ENCODE measurements around the gene PCDH15.

Gene PCDH15

GRCh38 chr10:53839440-53840039 lies 961.5 kb downstream of the PCDH15 start:
- H4K20me1 ChIP-seq (ENCODE audit: insufficient read depth, low read length), result no peaks in the 10 kb centered on the region
- no peak overlapping the region for H3K4me2 ChIP-seq (ENCODE audit: insufficient read depth, low read length)
- no peak overlapping the region for H3K4me3 ChIP-seq (ENCODE audit: low read depth in 1 of 2, low read length in 2 of 2)
- no peak overlapping the region for H3K9ac ChIP-seq (ENCODE audit: low read depth, low read length)
- H3K79me2 ChIP-seq (ENCODE audit: insufficient read depth, low read length), result no peaks in the 10 kb centered on the region
- DNase-seq (no peak), ATAC-seq (ENCODE audit: insufficient read depth, low read depth) (no peak)
- peaks cover 5% of the 10 kb centered on the region; the same call in 1 of the 2 replicates for H3K4me1 ChIP-seq (ENCODE audit: insufficient read depth, low read length)
- TF ChIP-seq, protein P1, sequence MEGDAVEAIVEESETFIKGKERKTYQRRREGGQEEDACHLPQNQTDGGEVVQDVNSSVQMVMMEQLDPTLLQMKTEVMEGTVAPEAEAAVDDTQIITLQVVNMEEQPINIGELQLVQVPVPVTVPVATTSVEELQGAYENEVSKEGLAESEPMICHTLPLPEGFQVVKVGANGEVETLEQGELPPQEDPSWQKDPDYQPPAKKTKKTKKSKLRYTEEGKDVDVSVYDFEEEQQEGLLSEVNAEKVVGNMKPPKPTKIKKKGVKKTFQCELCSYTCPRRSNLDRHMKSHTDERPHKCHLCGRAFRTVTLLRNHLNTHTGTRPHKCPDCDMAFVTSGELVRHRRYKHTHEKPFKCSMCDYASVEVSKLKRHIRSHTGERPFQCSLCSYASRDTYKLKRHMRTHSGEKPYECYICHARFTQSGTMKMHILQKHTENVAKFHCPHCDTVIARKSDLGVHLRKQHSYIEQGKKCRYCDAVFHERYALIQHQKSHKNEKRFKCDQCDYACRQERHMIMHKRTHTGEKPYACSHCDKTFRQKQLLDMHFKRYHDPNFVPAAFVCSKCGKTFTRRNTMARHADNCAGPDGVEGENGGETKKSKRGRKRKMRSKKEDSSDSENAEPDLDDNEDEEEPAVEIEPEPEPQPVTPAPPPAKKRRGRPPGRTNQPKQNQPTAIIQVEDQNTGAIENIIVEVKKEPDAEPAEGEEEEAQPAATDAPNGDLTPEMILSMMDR (IDR thresholded peaks at IDR 0.05; ENCODE audit: borderline replicate concordance, extremely low read depth, low read length, poor library complexity, severe bottlenecking), result peak; percentile 37
- no peak for TF ChIP-seq EZH2 (IDR thresholded peaks at IDR 0.05; ENCODE audit: borderline replicate concordance, low read depth, low read length, severe bottlenecking)
- no peak overlapping the region for H3K27ac ChIP-seq (ENCODE audit: low read length)
- no peaks in the 10 kb centered on the region for H3K27me3 ChIP-seq (ENCODE audit: insufficient read depth, low read length, poor library complexity)
- no peak overlapping the region for H2AFZ ChIP-seq (ENCODE audit: low read depth, low read length)
- no peaks in the 10 kb centered on the region for H3K9me3 ChIP-seq (ENCODE audit: insufficient read depth, low read length, severe bottlenecking)
- H3K36me3 ChIP-seq (ENCODE audit: insufficient read depth, low read length), result no peaks in the 10 kb centered on the region

DNA sequence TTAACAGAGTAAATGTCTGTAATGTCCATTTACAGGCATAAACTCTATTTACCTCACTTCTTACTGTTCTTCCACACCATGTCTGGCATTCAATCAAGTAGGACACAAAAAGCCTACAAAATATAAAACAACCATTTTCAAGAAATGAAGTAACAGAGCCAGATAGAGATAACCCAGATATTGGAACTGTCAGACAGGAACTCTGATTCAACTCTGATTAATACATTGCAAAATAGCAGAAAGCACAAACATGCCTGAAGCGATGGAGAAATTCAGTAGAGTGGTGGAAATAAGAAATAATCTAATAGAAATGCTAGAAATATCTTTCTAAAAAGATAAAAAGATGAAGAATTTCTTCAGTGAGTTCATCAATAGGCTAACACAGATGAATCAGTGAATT lies 964.4 kb downstream of the PCDH15 start:
- Histone ChIP-seq H3K9me3 (ENCODE audit: insufficient read depth, low read length, severe bottlenecking) (no peaks in the 10 kb centered on the region), H4K20me1 (ENCODE audit: insufficient read depth, low read length) (no peaks in the 10 kb centered on the region), H3K4me3 (ENCODE audit: low read depth in 1 of 2, low read length in 2 of 2) (no peak overlapping the region), H3K4me1 (ENCODE audit: insufficient read depth, low read length) (no peaks in the 10 kb centered on the region), H3K79me2 (ENCODE audit: insufficient read depth, low read length) (no peaks in the 10 kb centered on the region), H3K36me3 (ENCODE audit: insufficient read depth, low read length) (no peaks in the 10 kb centered on the region), H3K27me3 (ENCODE audit: insufficient read depth, low read length, poor library complexity) (no peaks in the 10 kb centered on the region), H3K27ac (ENCODE audit: low read length) (no peak overlapping the region), H2AFZ (ENCODE audit: low read depth, low read length) (no peak overlapping the region), H3K4me2 (ENCODE audit: insufficient read depth, low read length) (no peak overlapping the region), H3K9ac (ENCODE audit: low read depth, low read length) (no peak overlapping the region)
- ATAC-seq (ENCODE audit: insufficient read depth, low read depth) (no peak), DNase-seq (no peak)
- TF ChIP-seq, protein P1 (IDR thresholded peaks at IDR 0.05; ENCODE audit: borderline replicate concordance, extremely low read depth, low read length, poor library complexity, severe bottlenecking), result no peak
- TF ChIP-seq EZH2 (IDR thresholded peaks at IDR 0.05; ENCODE audit: borderline replicate concordance, low read depth, low read length, severe bottlenecking), result no peak

DNA sequence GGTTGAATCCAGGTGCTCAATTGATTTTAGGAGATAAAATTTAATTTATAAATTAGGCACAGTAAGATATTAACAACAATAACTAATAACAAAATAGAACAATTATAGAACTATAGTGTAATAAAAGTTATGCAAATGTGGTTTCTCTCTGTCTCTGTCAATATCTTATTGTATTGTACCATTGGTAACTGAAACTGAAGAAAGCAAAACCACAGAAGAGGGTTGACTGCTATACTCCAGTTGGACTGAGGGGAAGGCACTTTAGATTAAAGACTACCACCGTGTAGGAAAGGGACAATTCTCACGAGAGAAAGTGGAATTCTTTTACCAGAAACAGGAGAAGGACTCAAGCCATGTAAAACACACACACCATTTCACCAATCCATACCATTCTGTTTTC lies 967.1 kb downstream of the PCDH15 start:
- TF ChIP-seq, protein P1 (IDR thresholded peaks at IDR 0.05; ENCODE audit: borderline replicate concordance, extremely low read depth, low read length, poor library complexity, severe bottlenecking), result no peak
- TF ChIP-seq EZH2 (IDR thresholded peaks at IDR 0.05; ENCODE audit: borderline replicate concordance, low read depth, low read length, severe bottlenecking), result no peak
- Histone ChIP-seq H2AFZ (ENCODE audit: low read depth, low read length) (no peak overlapping the region), H3K4me2 (ENCODE audit: insufficient read depth, low read length) (no peak overlapping the region), H3K9me3 (ENCODE audit: insufficient read depth, low read length, severe bottlenecking) (no peaks in the 10 kb centered on the region), H3K79me2 (ENCODE audit: insufficient read depth, low read length) (no peaks in the 10 kb centered on the region), H3K4me1 (ENCODE audit: insufficient read depth, low read length) (no peaks in the 10 kb centered on the region), H3K4me3 (ENCODE audit: low read depth in 1 of 2, low read length in 2 of 2) (no peak overlapping the region), H4K20me1 (ENCODE audit: insufficient read depth, low read length) (no peaks in the 10 kb centered on the region), H3K9ac (ENCODE audit: low read depth, low read length) (no peak overlapping the region), H3K27ac (ENCODE audit: low read length) (no peak overlapping the region), H3K36me3 (ENCODE audit: insufficient read depth, low read length) (no peaks in the 10 kb centered on the region), H3K27me3 (ENCODE audit: insufficient read depth, low read length, poor library complexity) (no peaks in the 10 kb centered on the region)
- ATAC-seq (ENCODE audit: insufficient read depth, low read depth) (no peak), DNase-seq (no peak)

Data from DND-41 (cell line).